ENCODE data around the gene MYH10.

The MYH10 gene

GRCh38 chr17:8647956-8648355, 17.4 kb upstream of the MYH10 start:
- no peak for DNase-seq

- no peak for DNase-seq
These were observed 16.7 kb upstream of the MYH10 start for GRCh38 chr17:8647202-8647601.

- no peak for DNase-seq
These were observed 14.0 kb upstream of the MYH10 start for GRCh38 chr17:8644507-8644902.

GRCh38 chr17:8643855-8644506, 13.5 kb upstream of the MYH10 start:
- DNase-seq, result no peak

GRCh38 chr17:8639709-8640108, 9.2 kb upstream of the MYH10 start:
- no peak for DNase-seq

- no peak for DNase-seq
These were observed 1.5 kb upstream of the MYH10 start for GRCh38 chr17:8632061-8632460.

- no peak for DNase-seq
These were observed 991 bp upstream of the MYH10 start for GRCh38 chr17:8631554-8631877.

- DNase-seq, result peak; percentile 100
These were observed 453 bp upstream of the MYH10 start for GRCh38 chr17:8630802-8631553.

GRCh38 chr17:8629371-8630226, 926 bp downstream of the MYH10 start:
- no peak for DNase-seq

- DNase-seq, result no peak
These were observed 1.8 kb downstream of the MYH10 start for GRCh38 chr17:8628609-8629169.

- DNase-seq, result no peak
These were observed 2.4 kb downstream of the MYH10 start for GRCh38 chr17:8628172-8628571.

GRCh38 chr17:8623591-8623990, 6.9 kb downstream of the MYH10 start:
- peak; percentile 63 for DNase-seq

GRCh38 chr17:8622191-8622590, 8.3 kb downstream of the MYH10 start:
- DNase-seq, result no peak

- DNase-seq, result no peak
These were observed 8.9 kb downstream of the MYH10 start for GRCh38 chr17:8621585-8621984.

- DNase-seq, result no peak
These were observed 11.2 kb downstream of the MYH10 start for GRCh38 chr17:8619294-8619693.

GRCh38 chr17:8618825-8619224, 11.7 kb downstream of the MYH10 start:
- no peak for DNase-seq

GRCh38 chr17:8614988-8615387, 15.5 kb downstream of the MYH10 start:
- no peak for DNase-seq

GRCh38 chr17:8611619-8612298, 18.8 kb downstream of the MYH10 start:
- DNase-seq, result peak; percentile 75

- no peak for DNase-seq
These were observed 19.4 kb downstream of the MYH10 start for GRCh38 chr17:8611137-8611536.

GRCh38 chr17:8610558-8610957, 20.0 kb downstream of the MYH10 start:
- no peak for DNase-seq

- no peak for DNase-seq
These were observed 20.6 kb downstream of the MYH10 start for GRCh38 chr17:8609910-8610309.

GRCh38 chr17:8608001-8608400, 22.5 kb downstream of the MYH10 start:
- DNase-seq, result peak; percentile 52

GRCh38 chr17:8606401-8606800, 24.1 kb downstream of the MYH10 start:
- DNase-seq, result peak; percentile 43

Data from fibroblast of upper back skin (primary cell).